GM10847 (cell line): ENCODE measurements around the gene CORO7.

ENCODE experiments used
- POLR2A ChIP-seq: IDR thresholded peaks from 2 replicates; pipeline ENCODE4 v1.6.1; 2011; ENCODE audit not compliant: insufficient read length; ENCODE audit errors: extremely low read depth

Gene CORO7

GRCh38 chr16:4362476-4363135 lies 53.8 kb downstream of the CORO7 start:
- TF ChIP-seq POLR2A, result no peak

GRCh38 chr16:4361944-4362311 lies 54.5 kb downstream of the CORO7 start:
- TF ChIP-seq POLR2A, result no peak

DNA sequence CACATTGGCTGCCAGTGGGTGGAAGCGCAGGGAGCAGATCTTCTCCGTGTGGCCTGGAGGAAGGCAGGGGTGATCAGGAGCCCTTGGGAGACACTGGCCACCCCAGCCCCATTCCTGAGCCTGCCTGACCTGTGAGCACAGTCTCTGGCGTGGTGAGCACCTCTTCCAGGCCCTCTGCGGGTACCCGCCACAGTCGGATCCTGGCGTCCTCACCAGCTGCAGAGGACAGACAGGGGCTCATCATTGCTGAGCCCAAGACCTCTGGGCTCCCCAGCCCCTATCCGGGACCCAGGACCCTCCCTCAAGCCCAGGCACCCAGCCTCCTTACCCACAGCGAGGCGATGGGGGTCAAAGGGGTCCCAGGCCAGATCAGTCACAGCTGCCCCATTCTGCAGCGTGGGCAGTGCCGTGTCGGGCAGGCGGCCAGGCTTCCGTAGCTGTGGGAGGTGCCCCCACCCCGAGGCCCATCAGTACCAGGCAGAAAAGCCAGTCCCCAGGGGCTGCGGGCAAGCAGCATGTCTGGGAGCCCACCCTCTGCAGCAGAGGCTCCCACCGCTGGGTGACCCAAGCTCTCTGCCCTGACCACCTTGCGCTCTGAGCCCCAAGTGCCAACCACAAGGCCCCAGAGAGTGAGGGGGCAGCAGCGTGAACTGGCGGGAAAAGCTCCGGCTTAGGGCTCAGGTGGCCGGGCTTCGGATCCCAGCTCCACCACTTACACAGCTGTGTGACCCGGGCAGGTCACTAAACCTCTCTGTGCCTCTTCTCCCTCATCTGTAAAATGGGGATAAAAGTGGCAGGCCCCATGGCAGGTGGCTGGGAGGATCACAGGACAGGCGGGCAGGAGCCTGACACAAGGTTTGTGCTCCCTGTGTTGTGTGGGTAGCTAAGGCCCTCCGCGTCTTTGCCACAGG lies 55.1 kb downstream of the CORO7 start:
- no peak for TF ChIP-seq POLR2A

DNA sequence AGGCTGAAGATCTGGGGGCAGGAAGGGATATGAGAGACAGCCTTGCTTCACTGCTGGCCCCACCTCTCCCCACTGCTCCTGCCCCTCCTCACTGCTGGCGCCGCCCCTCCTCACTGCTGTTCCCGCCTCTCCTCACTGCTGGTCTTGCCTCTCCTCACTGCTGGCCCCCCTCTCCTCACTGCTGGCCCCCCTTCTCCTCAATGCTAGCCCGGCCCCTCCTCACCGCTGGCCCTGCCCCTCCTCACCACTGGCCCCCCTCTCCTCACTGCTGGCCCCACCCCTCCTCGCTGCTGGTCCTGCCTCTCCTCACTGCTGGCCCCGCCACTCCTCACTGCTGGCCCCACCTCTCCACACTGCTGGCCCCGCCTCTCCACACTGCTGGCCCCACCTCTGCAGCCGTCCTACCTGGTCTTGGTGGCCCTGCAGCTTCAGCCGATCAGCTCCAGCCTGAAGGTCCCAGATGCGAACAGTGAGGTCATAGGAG lies 55.8 kb downstream of the CORO7 start:
- no peak for TF ChIP-seq POLR2A

- no peak for TF ChIP-seq POLR2A
Observed at GRCh38 chr16:4359914-4360313, 56.5 kb downstream of the CORO7 start.

DNA sequence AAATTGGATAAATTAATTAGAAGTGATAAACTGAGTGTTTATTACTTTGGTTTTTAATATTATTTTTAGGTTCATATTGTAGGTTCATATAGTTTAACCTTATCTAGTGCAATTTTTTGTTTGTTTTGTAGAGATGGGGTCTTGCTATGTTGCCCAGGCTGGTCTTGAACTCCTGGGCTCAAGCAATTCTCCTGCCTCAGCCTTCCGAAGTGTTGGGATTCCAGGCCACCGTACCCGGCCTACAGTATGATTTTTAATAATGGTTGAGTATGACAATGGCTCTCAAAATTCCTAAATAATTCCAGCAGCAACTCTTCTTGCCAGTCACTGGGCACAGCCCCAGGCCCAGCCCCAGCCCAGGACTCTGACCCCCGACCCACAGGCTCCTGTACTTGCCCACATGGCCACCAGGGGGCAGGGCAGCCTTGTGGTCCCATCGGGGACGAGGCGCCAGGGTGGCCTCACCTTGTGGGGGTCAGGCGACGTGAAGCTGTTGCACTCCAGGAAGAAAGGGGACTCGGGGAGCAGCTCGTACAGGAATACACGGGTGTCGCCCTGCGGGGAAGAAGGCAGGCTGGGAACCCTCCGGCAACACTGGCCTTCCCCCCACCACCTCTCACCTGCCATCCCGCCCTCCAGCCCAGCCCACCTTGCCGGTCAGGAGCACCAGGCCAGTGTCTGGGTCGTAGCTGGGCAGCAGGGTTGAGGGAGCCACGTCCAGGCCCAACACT lies 57.4 kb downstream of the CORO7 start:
- TF ChIP-seq POLR2A, result no peak

DNA sequence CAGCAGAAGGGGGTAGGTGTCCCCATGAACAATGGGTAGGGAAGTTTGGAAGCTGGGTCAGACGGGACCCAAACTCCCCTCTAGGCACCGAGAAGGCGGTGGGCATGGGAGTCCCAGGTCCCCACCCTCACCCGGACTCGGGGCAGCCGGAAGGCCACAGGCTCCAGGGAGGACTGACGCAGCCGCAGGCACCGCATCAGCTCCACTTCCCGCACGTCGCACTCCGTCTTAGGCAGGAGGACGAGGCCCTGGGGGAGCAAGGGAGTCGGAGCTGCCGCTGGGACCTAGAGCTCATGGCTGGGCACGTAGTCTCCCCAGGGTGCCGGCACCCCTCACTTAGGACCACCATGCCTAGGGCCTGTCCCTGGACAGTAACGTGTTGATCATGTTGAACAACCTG lies 58.2 kb downstream of the CORO7 start:
- no peak for TF ChIP-seq POLR2A

DNA sequence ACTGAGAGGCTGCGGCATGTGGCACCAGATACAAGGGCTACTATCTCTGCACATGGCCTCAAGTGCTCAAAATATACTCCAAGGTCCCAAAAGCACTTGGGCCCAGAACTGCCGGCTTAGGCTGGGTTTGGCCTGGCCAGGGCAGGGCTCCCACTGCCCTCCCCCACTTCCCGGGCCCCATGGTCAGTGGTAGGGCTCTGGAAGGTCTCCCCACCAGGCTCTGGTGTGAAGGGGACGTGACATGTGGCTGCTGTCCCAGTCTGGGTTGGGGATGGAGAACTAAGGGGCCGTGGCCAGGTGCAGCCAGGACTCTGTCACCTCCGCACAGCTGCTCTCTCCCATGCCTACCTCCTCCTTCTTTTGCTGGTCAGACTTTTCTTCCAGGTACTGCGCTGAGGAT lies 59.6 kb downstream of the CORO7 start:
- no peak for TF ChIP-seq POLR2A

GRCh38 chr16:4354512-4355409 lies 61.6 kb downstream of the CORO7 start:
- no peak for TF ChIP-seq POLR2A

DNA sequence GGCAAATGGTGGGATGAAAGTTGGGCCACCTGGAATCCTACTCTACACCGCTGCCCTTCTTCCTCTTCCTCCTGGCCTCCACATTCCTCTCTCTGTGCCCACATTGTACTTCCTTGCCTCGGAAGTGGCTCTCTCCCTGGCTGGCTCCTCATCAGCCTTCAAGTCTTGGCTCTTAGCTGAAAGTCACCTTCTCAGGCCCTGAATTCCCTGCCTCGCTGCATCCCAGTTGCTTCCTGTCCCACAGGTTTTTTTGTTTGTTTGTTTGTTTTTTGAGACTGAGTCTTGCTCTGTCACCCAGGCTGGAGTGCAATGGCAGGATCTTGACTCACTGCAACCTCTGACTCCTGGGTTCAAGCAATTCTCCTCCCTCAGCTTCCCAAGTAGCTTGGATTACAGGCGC lies 62.7 kb downstream of the CORO7 start:
- TF ChIP-seq POLR2A, result no peak

DNA sequence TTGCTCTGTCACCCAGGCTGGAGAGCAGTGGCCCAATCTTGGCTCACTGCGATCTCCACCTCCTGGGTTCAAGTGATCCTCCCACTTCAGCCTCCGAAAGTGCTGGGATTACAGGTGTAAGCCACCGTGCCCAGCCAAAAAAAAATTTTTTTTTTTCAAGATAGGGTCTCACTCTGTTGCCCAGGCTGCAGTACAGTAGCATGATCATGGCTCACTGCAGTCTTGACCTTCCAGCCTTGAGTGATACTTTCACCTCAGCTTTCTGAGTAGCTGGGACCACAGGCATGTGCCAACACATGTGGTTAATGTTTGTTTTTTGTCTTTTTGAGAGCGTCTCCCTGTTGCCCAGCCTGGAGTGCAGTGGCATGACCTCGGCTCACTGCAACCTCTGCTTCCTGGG lies 63.6 kb downstream of the CORO7 start:
- TF ChIP-seq POLR2A, result no peak

- TF ChIP-seq POLR2A, result no peak
Observed at GRCh38 chr16:4351880-4352279, 64.5 kb downstream of the CORO7 start.

DNA sequence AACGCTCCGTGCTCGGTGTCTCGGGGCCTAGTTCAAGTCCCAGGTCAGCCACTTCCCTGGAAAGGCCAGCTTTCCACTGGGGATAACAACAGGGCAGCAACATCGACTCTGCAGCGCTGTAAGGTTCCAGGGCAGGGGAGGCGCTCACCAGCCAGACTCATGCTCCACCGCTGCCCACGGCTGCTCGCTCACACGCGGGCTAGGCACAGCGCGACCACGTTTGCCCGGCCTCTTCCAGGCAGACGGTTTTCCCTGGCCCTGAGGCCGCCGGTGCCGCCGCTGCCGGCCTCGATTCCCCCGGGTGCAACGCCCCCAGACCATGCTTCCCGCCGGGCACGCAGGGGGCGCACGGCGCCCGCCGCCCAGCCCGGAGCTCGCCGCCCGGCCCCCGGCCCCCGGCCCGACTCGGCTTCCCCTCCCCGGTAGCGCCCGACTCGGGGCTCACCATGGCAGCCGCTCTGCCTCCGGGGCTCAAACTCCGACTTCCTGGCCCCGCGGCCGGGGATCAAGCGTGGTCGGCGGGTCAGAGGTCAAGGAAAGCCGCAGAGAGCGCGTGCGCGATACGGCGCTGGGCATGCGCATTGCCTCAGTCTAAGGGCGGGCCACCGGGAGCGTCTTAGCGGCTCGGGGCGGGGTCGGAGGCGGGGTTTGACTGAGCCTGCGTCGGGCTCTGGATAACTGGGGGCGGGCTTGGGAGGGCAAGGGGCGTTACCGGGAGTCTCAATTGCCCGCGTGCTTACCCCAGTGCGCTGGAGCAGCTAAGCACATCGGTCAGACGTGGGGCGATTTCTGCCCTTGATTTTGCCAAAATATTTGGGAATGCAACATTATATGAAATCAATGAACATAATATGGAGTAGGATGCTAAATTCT lies 65.4 kb downstream of the CORO7 start, which contains the start of gene PAM16:
TSS of gene PAM16 (minus strand) at position 535 of the 873 bp plus-strand sequence. CDS start at position 448, 87 bp downstream.
- TF ChIP-seq POLR2A, result peak; percentile 88

DNA sequence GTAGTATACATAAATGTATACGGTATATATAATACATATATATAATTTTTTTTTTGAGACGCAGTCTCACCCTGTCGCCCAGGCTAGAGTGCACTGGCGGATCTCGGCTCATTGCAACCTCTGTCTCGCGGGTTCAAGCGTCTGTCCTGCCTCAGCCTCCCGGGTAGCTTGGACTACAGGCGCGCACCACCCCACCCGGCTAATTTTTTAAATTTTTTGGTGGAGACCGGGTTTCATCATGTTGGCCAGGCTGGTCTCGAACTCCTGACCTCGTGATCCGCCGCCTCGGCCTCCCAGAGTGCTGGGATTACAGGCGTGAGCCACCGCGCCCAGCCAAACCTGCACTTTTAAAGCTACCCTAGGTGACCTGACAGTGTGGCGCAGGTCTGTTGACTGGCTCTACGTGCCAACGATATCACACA lies 66.0 kb downstream of the CORO7 start:
- no peak for TF ChIP-seq POLR2A
